Mesenchymal stem cell (in vitro differentiated cells and primary cell): ENCODE data around the gene AP2M1.

Source experiments
- DNase-seq: peaks from one replicate; pipeline ENCODE4 v3.0.0-alpha.2; 2013
- H2AFZ ChIP-seq: one replicate; pipeline ENCODE4 v1.6.1; 2013; ENCODE audit warnings: low read depth, mild to moderate bottlenecking, control low read depth, inconsistent platforms, low read length, moderate library complexity
- H2AK5ac ChIP-seq: 2 replicates; pipeline ENCODE4 v1.6.1; 2013; ENCODE audit warnings: low read length, moderate library complexity, mild to moderate bottlenecking, inconsistent platforms; ENCODE audit not compliant: severe bottlenecking
- H2BK120ac ChIP-seq: one replicate; pipeline ENCODE4 v1.6.1; 2013; ENCODE audit warnings: low read depth, mild to moderate bottlenecking, inconsistent platforms, low read length, moderate library complexity
- H2BK12ac ChIP-seq, 2 experiments: one replicate each; pipeline ENCODE4 v1.6.1; 2013; ENCODE audit warnings: inconsistent platforms in 2 of 2, low read length in 2 of 2, mild to moderate bottlenecking in 2 of 2, moderate library complexity in 2 of 2, control low read depth in 1 of 2
- H2BK15ac ChIP-seq: one replicate; pipeline ENCODE4 v1.6.1; 2013; ENCODE audit warnings: mild to moderate bottlenecking, low read depth, inconsistent platforms; ENCODE audit not compliant: poor library complexity, severe bottlenecking
- H2BK5ac ChIP-seq: 2 replicates; pipeline ENCODE4 v1.6.1; 2013; ENCODE audit warnings: low read depth, mild to moderate bottlenecking, low read length, control low read depth, inconsistent platforms; ENCODE audit not compliant: poor library complexity, severe bottlenecking
- H3K14ac ChIP-seq, 2 experiments: one replicate each; pipeline ENCODE4 v1.6.1; 2013; ENCODE audit warnings: inconsistent platforms in 2 of 2, low read length in 2 of 2, control low read depth in 1 of 2, mild to moderate bottlenecking in 1 of 2, moderate library complexity in 1 of 2
- H3K18ac ChIP-seq, 2 experiments: one replicate each; pipeline ENCODE4 v1.6.1; 2013; ENCODE audit warnings: inconsistent platforms in 2 of 2, low read length in 2 of 2, control low read depth in 1 of 2, low read depth in 1 of 2, mild to moderate bottlenecking in 1 of 2
- H3K23ac ChIP-seq, 2 experiments: one replicate each; pipeline ENCODE4 v1.6.1; 2013; ENCODE audit warnings: inconsistent platforms in 2 of 2, low read length in 2 of 2, mild to moderate bottlenecking in 2 of 2, moderate library complexity in 2 of 2, control low read depth in 1 of 2
- H3K27ac ChIP-seq: 2 replicates; pipeline ENCODE4 v1.5.1; 2013; ENCODE audit warnings: mild to moderate bottlenecking, moderate library complexity, low read length, control low read depth, inconsistent platforms; ENCODE audit not compliant: poor library complexity, severe bottlenecking
- H3K27me3 ChIP-seq, 2 experiments: 2 replicates each; pipeline versions ENCODE4 v1.6.1 to v1.7.0; 2013; ENCODE audit warnings: low read length in 2 of 2, mild to moderate bottlenecking in 2 of 2, moderate library complexity in 2 of 2, control low read depth in 1 of 2, inconsistent platforms in 1 of 2; ENCODE audit not compliant: control insufficient read depth in 1 of 2, insufficient read depth in 1 of 2
- H3K36me3 ChIP-seq, 2 experiments: 2 replicates each; pipeline versions ENCODE4 v1.6.1 to v1.7.0; 2013; ENCODE audit warnings: low read length in 2 of 2, control low read depth in 1 of 2, inconsistent platforms in 1 of 2, low read depth in 1 of 2, mild to moderate bottlenecking in 1 of 2; ENCODE audit not compliant: insufficient read depth in 2 of 2, control insufficient read depth in 1 of 2
- H3K4ac ChIP-seq, 2 experiments: one replicate each; pipeline ENCODE4 v1.6.1; 2013; ENCODE audit warnings: inconsistent platforms in 2 of 2, low read length in 2 of 2, mild to moderate bottlenecking in 2 of 2, moderate library complexity in 2 of 2, control low read depth in 1 of 2, low read depth in 1 of 2
- H3K4me1 ChIP-seq: 2 replicates; pipeline ENCODE4 v1.6.1; 2013; ENCODE audit warnings: low read depth, low read length, control low read depth; ENCODE audit not compliant: control insufficient read depth, insufficient read depth
- H3K4me2 ChIP-seq: 2 replicates; pipeline ENCODE4 v1.6.1; 2013; ENCODE audit warnings: low read length, mild to moderate bottlenecking, inconsistent platforms; ENCODE audit not compliant: poor library complexity, severe bottlenecking
- H3K4me3 ChIP-seq, 2 experiments: 2 replicates each; pipeline versions ENCODE4 v1.5.1 to v1.7.0; 2013; ENCODE audit warnings: low read length in 2 of 2, mild to moderate bottlenecking in 2 of 2, control low read depth in 1 of 2, low read depth in 1 of 2; ENCODE audit not compliant: insufficient read depth in 1 of 2
- H3K79me1 ChIP-seq: replicated peaks from 2 replicates; pipeline ENCODE4 v1.6.1; 2013; ENCODE audit warnings: mild to moderate bottlenecking, control low read depth, low read length, inconsistent platforms; ENCODE audit not compliant: poor library complexity, severe bottlenecking
- H3K9ac ChIP-seq: 2 replicates; pipeline ENCODE4 v1.7.0; 2013; ENCODE audit warnings: mild to moderate bottlenecking, low read length, moderate library complexity
- H3K9me3 ChIP-seq: 2 replicates; pipeline ENCODE4 v1.7.0; 2013; ENCODE audit warnings: mild to moderate bottlenecking, low read length; ENCODE audit not compliant: control insufficient read depth
- H4K8ac ChIP-seq: one replicate; pipeline ENCODE4 v1.6.1; 2013; ENCODE audit warnings: inconsistent platforms, mild to moderate bottlenecking, low read length, moderate library complexity
- H4K91ac ChIP-seq: one replicate; pipeline ENCODE4 v1.6.1; 2013; ENCODE audit warnings: mild to moderate bottlenecking, low read length, inconsistent platforms
- WGBS: methylation state at CpG from one replicate; pipeline ENCODE4 v1.1.7; 2013; ENCODE audit warnings: mixed read lengths; 5-methylcytosine and 5-hydroxymethylcytosine counted together

The AP2M1 gene

GRCh38 chr3:184175981-184176376 lies 1.3 kb downstream of the AP2M1 start:
- peak overlapping the region in 1 of 2 experiments; percentile 87 for H3K4ac ChIP-seq
- no peak overlapping the region for H2BK120ac ChIP-seq
- no peak overlapping the region for H2BK15ac ChIP-seq
- no peaks in the 10 kb centered on the region for H3K9me3 ChIP-seq
- H4K8ac ChIP-seq: no peak overlapping the region
- peak overlapping the region; percentile 65 to 76 for H3K18ac ChIP-seq
- peak overlapping the region; percentile 98 for H3K9ac ChIP-seq
- no peak overlapping the region for H2AFZ ChIP-seq
- no peak for DNase-seq
- peak overlapping the region; percentile 92 for H3K27ac ChIP-seq
- H3K27me3 ChIP-seq: no peaks in the 10 kb centered on the region
- H3K4me1 ChIP-seq: peaks cover 42% of the 10 kb centered on the region
- no peak overlapping the region for H4K91ac ChIP-seq
- H3K14ac ChIP-seq: peak overlapping the region; percentile 48 to 76
- peaks cover 48 to 50% of the 10 kb centered on the region in 2 experiments for H3K36me3 ChIP-seq
- H3K4me3 ChIP-seq: peak overlapping the region; percentile 53 to 96
- H2BK12ac ChIP-seq: peak overlapping the region in 1 of 2 experiments; percentile 60
- H3K4me2 ChIP-seq: peak overlapping the region; percentile 62
- H2AK5ac ChIP-seq: peak overlapping the region; percentile 42
- peak overlapping the region in 1 of 2 experiments; percentile 50 for H3K23ac ChIP-seq
- 0% methylated on average over 1 of the region's 3 CpGs for WGBS
- peaks cover 10% of the 10 kb centered on the region for H3K79me1 ChIP-seq
- peak overlapping the region; percentile 4 for H2BK5ac ChIP-seq

- WGBS: 14% methylated on average over 18 of the region's 19 CpGs
- Histone ChIP-seq H2BK12ac (peak overlapping the region; percentile 22 to 88), H3K4me2 (peak overlapping the region; percentile 84), H3K27me3 (no peaks in the 10 kb centered on the region), H4K91ac (peak overlapping the region; percentile 84), H3K36me3 (peaks cover 51 to 54% of the 10 kb centered on the region in 2 experiments), H4K8ac (peak overlapping the region; percentile 88), H3K27ac (peak overlapping the region; percentile 94), H3K4me1 (peaks cover 37% of the 10 kb centered on the region), H2BK5ac (peak overlapping the region; percentile 67), H2BK120ac (no peak overlapping the region), H2AK5ac (peak overlapping the region; percentile 42), H3K23ac (peak overlapping the region in 1 of 2 experiments; percentile 77), H3K14ac (peak overlapping the region in 1 of 2 experiments; percentile 95), H2BK15ac (peak overlapping the region; percentile 20), H3K9ac (peak overlapping the region; percentile 98), H3K4me3 (peak overlapping the region; percentile 53 to 96), H3K9me3 (no peaks in the 10 kb centered on the region), H3K4ac (peak overlapping the region in 1 of 2 experiments; percentile 91), H2AFZ (no peak overlapping the region), H3K18ac (peak overlapping the region; percentile 75 to 90), H3K79me1 (peaks cover 11% of the 10 kb centered on the region)
- DNase-seq: peak; percentile 98
Observed at GRCh38 chr3:184176377-184177330, 2.0 kb downstream of the AP2M1 start.

- H3K4me2 ChIP-seq: peak overlapping the region; percentile 84
- no peaks in the 10 kb centered on the region for H3K27me3 ChIP-seq
- peak overlapping the region; percentile 84 for H4K91ac ChIP-seq
- WGBS: 20% methylated on average over 3 of the region's 4 CpGs
- peaks cover 15% of the 10 kb centered on the region for H3K79me1 ChIP-seq
- peak overlapping the region; percentile 43 to 75 for H3K18ac ChIP-seq
- no peak overlapping the region for H2AK5ac ChIP-seq
- peak overlapping the region in 1 of 2 experiments; percentile 88 for H2BK12ac ChIP-seq
- H3K4me3 ChIP-seq: peak overlapping the region; percentile 52 to 96
- no peak overlapping the region for H2AFZ ChIP-seq
- H2BK5ac ChIP-seq: peak overlapping the region; percentile 67
- no peak overlapping the region for H2BK120ac ChIP-seq
- H3K9me3 ChIP-seq: no peaks in the 10 kb centered on the region
- peak overlapping the region; percentile 94 for H3K27ac ChIP-seq
- H4K8ac ChIP-seq: peak overlapping the region; percentile 88
- H3K4me1 ChIP-seq: peaks cover 33% of the 10 kb centered on the region
- H3K36me3 ChIP-seq: peaks cover 54 to 55% of the 10 kb centered on the region in 2 experiments
- H3K4ac ChIP-seq: peak overlapping the region in 1 of 2 experiments; percentile 91
- no peak overlapping the region for H2BK15ac ChIP-seq
- H3K23ac ChIP-seq: no peak overlapping the region
- DNase-seq: peak; percentile 78
- peak overlapping the region in 1 of 2 experiments; percentile 95 for H3K14ac ChIP-seq
- peak overlapping the region; percentile 98 for H3K9ac ChIP-seq
Observed at GRCh38 chr3:184177331-184177731, 2.7 kb downstream of the AP2M1 start.
